Smooth muscle cell (in vitro differentiated cells): Measurements from ENCODE around the gene CAMK1D. TPM values are rescaled to one million over a fixed set of nuclear protein-coding genes. Genes with fewer than 3 reads are reported as not detected.

Experiments
- DNase-seq: peaks from one replicate; lab custom pipeline; 2025; ENCODE audit not compliant: unreplicated experiment; lab: John Stamatoyannopoulos, UW
- H2AFZ ChIP-seq: fragments of 200-600 bp; sonication (generic); 2 replicates; pipeline ENCODE4 v1.6.0; 2016; ENCODE audit warnings: antibody characterized with exemption, low read depth, mild to moderate bottlenecking
- H3F3A ChIP-seq: fragments of 200-600 bp; sonication (generic); 2 replicates; pipeline ENCODE4 v1.6.0; 2017; ENCODE audit warnings: antibody characterized with exemption, low read depth
- H3K27ac ChIP-seq: fragments of 200-600 bp; sonication (generic); 2 replicates; pipeline ENCODE4 v1.5.1; 2016; ENCODE audit warnings: low read depth, mild to moderate bottlenecking
- H3K27me3 ChIP-seq: fragments of 200-600 bp; sonication (generic); 2 replicates; pipeline ENCODE4 v1.6.1; 2016; ENCODE audit warnings: low read depth, mild to moderate bottlenecking
- H3K36me3 ChIP-seq: fragments of 200-600 bp; sonication (generic); 2 replicates; pipeline ENCODE4 v1.5.1; 2016; ENCODE audit warnings: low read depth
- H3K4me1 ChIP-seq: fragments of 200-600 bp; sonication (generic); 2 replicates; pipeline ENCODE4 v1.5.1; 2016; ENCODE audit warnings: low read depth
- H3K4me2 ChIP-seq: fragments of 200-600 bp; sonication (generic); 2 replicates; pipeline ENCODE4 v1.6.0; 2016; ENCODE audit warnings: mild to moderate bottlenecking
- H3K4me3 ChIP-seq: fragments of 200-600 bp; sonication (generic); 2 replicates; pipeline ENCODE4 v1.5.1; 2016; ENCODE audit warnings: mild to moderate bottlenecking
- H3K79me2 ChIP-seq: fragments of 200-600 bp; sonication (generic); 2 replicates; pipeline ENCODE4 v1.6.0; 2016; ENCODE audit warnings: low read depth, mild to moderate bottlenecking
- H3K9ac ChIP-seq: fragments of 200-600 bp; sonication (generic); 2 replicates; pipeline ENCODE4 v1.6.0; 2016; ENCODE audit warnings: low read depth
- H3K9me3 ChIP-seq: fragments of 200-600 bp; sonication (generic); replicated peaks from 2 replicates; pipeline ENCODE4 v1.5.1; 2016; ENCODE audit warnings: low read depth
- H4K20me1 ChIP-seq: fragments of 200-600 bp; sonication (generic); 2 replicates; pipeline ENCODE4 v1.6.0; 2016; ENCODE audit warnings: low read depth
- CTCF ChIP-seq: fragments of 200-600 bp; sonication (generic); IDR thresholded peaks from 2 replicates; pipeline ENCODE4 v1.5.1; 2017; ENCODE audit warnings: borderline replicate concordance, mild to moderate bottlenecking, antibody characterized with exemption; ENCODE audit not compliant: insufficient read depth, poor library complexity, severe bottlenecking
- WGBS: methylation state at CpG from one replicate; pipeline ENCODE4 v1.1.7; 2016; ENCODE audit warnings: low lambda C conversion rate; 5-methylcytosine and 5-hydroxymethylcytosine counted together
- polyA plus RNA-seq: library from polyadenylated mRNA; unstranded; fragments of >200 nt; fragmentation: Nextera tagmentation; extraction: Ambion mirVana; gene quantifications from 2 replicates; pipeline ENCODE4 v1.2.1, GENCODE V29; 2016
- total RNA-seq: library from RNA; depleted of rRNA; stranded (reverse); fragments of >200 nt; gene quantifications from 2 replicates; pipeline ENCODE4 v1.2.3, GENCODE V29; 2014

Gene CAMK1D
- total and polyA plus RNA-seq, 2 experiments from 2014 or later = 1.6 to 2.3 TPM

- H3K9me3 ChIP-seq = no peaks in the 10 kb centered on the region
- no peaks in the 10 kb centered on the region for H3K27me3 ChIP-seq
- H3K36me3 ChIP-seq = no peaks in the 10 kb centered on the region
- H3K4me2 ChIP-seq = no peak overlapping the region
- 91% methylated on average over 12 of the region's 12 CpGs for WGBS
- no peak overlapping the region for H3K4me3 ChIP-seq
- no peak overlapping the region for H2AFZ ChIP-seq
- no peak for DNase-seq
- H3K9ac ChIP-seq = no peak overlapping the region
- H3K4me1 ChIP-seq = no peaks in the 10 kb centered on the region
- no peaks in the 10 kb centered on the region for H3F3A ChIP-seq
- TF ChIP-seq CTCF = no peak
- no peaks in the 10 kb centered on the region for H4K20me1 ChIP-seq
- no peaks in the 10 kb centered on the region for H3K79me2 ChIP-seq
- no peak overlapping the region for H3K27ac ChIP-seq
Measured at GRCh38 chr10:12639996-12640944, 290.9 kb downstream of the CAMK1D start.

DNA sequence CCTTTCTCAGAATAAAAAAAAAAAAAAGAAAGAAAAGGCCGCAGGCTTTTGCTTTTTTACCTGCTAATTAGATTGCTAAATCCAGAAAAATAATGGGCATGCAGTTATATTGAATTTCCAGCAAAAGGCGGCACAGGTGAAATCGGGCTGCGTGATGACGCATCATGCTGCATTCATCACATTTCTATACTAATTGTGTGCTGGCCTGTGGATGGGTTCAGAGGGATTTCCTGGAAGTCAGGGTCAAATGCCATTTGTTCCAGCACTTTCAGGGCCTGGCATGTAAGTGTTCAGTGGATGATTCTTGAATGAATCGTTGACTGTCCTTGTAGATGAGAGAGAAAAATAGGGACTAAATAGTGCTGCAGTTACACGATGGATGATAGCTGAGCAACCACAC, 292.7 kb downstream of the CAMK1D start:
- no peak overlapping the region for H2AFZ ChIP-seq
- no peaks in the 10 kb centered on the region for H3K79me2 ChIP-seq
- 96% methylated on average over 7 of the region's 7 CpGs for WGBS
- no peaks in the 10 kb centered on the region for H3K27me3 ChIP-seq
- no peak for DNase-seq
- no peaks in the 10 kb centered on the region for H3F3A ChIP-seq
- H3K4me2 ChIP-seq = no peak overlapping the region
- H4K20me1 ChIP-seq = no peaks in the 10 kb centered on the region
- no peaks in the 10 kb centered on the region for H3K4me1 ChIP-seq
- H3K36me3 ChIP-seq = no peaks in the 10 kb centered on the region
- no peaks in the 10 kb centered on the region for H3K9me3 ChIP-seq
- no peak overlapping the region for H3K9ac ChIP-seq
- no peak overlapping the region for H3K4me3 ChIP-seq
- no peak overlapping the region for H3K27ac ChIP-seq
- no peak for TF ChIP-seq CTCF

DNA sequence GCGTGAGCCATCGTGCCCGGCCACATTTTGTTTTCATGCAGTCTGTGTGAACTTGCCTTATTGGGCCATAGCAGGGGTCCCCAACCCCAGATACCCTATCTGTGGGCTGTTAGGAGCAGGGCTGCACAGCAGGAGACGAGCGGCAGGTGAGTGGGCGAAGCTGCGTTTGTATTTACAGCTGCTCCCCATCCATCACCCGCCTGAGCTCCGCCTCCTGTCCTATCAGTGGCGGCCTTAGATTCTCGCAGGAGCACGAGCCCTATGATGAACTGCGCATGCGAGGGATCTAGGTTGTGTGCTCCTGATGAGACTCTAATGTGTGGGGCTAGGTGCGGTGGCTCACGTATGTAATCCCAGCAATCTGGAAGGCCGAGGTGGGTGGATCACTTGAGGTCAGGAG, 293.9 kb downstream of the CAMK1D start:
- H3K4me2 ChIP-seq = no peak overlapping the region
- H3K27me3 ChIP-seq = no peaks in the 10 kb centered on the region
- H3K9me3 ChIP-seq = no peaks in the 10 kb centered on the region
- no peaks in the 10 kb centered on the region for H3K4me1 ChIP-seq
- H4K20me1 ChIP-seq = no peaks in the 10 kb centered on the region
- 90% methylated on average over 17 of the region's 17 CpGs for WGBS
- H3F3A ChIP-seq = no peaks in the 10 kb centered on the region
- H3K79me2 ChIP-seq = no peaks in the 10 kb centered on the region
- no peak overlapping the region for H3K4me3 ChIP-seq
- no peak overlapping the region for H2AFZ ChIP-seq
- H3K27ac ChIP-seq = no peak overlapping the region
- no peak for TF ChIP-seq CTCF
- no peaks in the 10 kb centered on the region for H3K36me3 ChIP-seq
- no peak overlapping the region for H3K9ac ChIP-seq
- no peak for DNase-seq
